Sigmoid colon (tissue), 4 donors: Measurements from ENCODE around the gene PACRG.

ENCODE experiments used
- CTCF ChIP-seq, 4 experiments: fragments of 450-650 bp in 3 of 4; fragments of 200-600 bp in 1 of 4; IDR thresholded peaks; one replicate each; pipeline ENCODE4 v1.5.1; 2016 to 2019; ENCODE audit warnings: antibody characterized with exemption in 4 of 4, mild to moderate bottlenecking in 3 of 4, moderate library complexity in 2 of 4
- EP300 ChIP-seq, 4 donors: sonication (generic); formaldehyde crosslinking; IDR thresholded peaks; one replicate each; pipeline ENCODE4 v1.6.1; 2017; ENCODE audit warnings: antibody characterized with exemption in 4 of 4

DNA sequence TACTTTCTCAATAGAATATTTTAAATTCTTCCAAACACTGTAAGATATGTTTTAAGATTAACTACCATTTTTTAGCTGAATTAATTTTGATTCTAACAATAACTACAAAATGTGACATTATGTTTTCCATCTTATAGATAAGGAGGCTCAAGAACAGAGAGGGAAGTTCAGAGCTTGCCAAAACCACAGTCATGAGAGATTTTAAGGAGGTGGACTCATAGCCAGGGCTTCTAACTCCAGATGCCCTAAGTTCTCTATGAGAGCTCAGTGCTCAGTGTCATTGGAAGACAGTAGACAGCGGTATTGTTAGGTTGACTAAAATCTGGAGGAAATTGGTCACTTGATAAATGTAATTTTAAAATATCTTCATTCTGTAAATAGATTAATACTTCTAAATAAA, 144.2 kb downstream of the PACRG start:
- TF ChIP-seq CTCF (IDR thresholded peaks at IDR 0.05) (no peak), EP300 (IDR thresholded peaks at IDR 0.05) (no peak)
